GM10847 (cell line): Measurements from ENCODE around the gene CD79B.
A peak's percentile ranks its signal among the peaks of the same experiment; 100 is the strongest.

ENCODE experiments used
- POLR2A ChIP-seq: IDR thresholded peaks from 2 replicates; pipeline ENCODE4 v1.6.1; 2011; ENCODE audit not compliant: insufficient read length; ENCODE audit errors: extremely low read depth

Gene CD79B

DNA sequence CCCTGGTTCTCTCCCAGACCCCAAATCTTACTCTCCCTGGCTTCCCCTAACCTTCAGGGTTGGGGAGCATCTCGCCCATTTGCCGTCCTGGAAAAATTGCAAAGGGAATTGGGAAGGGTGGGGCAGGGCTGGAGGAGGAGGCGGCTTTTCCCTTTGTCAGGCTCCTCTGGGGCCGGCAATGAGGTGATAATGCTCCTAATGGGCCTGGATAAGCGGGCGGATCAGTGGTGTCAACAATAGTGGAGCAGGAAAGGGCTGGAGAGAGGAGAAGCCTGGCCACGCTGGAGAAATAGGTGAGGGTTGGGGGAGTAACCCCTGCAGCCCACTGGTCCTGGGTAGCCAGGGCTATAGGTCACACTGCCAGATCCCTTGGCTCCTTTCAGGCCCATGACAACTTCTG is 28.3 kb upstream of the CD79B start:
- no peak for TF ChIP-seq POLR2A

DNA sequence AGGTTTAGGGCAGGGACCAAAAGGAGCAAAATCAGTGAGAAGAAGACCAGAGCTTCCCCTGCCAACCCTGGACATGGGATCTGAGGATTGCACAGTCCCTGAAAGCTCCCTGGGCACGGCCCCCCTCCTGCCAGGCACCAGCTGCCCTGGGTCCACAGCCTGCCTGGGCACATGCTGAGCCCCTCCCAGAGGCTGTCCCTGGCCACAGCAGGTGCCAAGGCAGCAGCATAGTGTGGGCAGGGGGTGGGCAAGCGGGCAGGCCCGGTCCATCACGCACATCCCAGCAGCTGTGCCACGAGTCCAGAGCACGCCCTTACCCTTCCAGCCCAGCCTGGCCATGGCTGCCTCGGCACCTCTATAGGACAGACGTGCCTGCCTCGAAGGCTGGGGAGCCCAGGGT is 27.9 kb upstream of the CD79B start:
- TF ChIP-seq POLR2A: no peak

DNA sequence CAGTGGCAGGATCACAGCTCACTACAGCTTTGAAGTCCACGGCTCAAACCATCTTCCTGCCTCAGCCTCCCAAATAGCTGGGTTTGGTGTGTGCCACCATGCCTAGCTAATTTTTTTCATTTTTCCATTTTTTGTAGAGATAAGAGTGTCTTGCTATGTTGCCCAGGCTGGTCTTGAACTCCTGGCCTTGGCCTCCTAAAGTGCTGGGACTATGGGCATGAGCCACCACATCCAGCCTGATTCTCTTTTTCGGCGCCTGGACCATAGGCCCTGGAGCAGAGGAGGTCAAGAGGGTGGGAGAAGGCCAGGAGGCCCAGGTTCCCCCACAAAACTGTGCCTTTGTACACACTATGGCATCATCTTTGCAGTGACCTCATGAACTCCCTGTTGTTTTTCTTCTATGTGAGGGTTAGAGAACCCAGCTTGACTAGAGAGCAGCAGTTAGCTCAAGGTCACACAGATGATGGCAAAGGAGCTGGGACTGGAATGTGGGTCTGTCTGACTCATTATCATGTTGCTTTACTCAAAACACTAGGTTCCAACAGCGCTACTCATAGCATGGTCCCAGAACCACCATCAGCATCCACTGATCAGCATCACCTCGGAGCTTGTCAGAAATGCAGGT is 24.3 kb upstream of the CD79B start:
- TF ChIP-seq POLR2A: no peak

DNA sequence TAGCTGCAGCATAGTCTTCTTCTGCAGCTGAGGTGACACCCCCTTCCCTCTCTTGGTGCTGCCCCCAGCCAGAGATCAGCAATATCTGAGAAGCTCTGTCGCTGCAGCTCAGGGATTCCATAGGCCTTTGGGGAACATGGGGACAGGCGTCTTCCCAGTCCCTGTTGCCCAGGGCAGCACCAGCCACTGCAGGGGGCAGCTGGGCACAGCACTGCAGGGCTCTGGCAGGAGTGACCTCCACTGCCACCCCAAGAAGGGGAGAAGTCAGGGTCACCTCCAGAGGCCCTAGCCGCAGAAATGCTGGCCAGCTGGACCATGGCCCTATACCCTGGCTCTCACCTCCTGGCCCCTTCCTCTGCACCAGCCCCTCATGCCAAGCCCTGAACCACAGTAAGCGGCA is 23.7 kb upstream of the CD79B start:
- TF ChIP-seq POLR2A: no peak

GRCh38 chr17:63955232-63955631 is 23.1 kb upstream of the CD79B start:
- TF ChIP-seq POLR2A: no peak

DNA sequence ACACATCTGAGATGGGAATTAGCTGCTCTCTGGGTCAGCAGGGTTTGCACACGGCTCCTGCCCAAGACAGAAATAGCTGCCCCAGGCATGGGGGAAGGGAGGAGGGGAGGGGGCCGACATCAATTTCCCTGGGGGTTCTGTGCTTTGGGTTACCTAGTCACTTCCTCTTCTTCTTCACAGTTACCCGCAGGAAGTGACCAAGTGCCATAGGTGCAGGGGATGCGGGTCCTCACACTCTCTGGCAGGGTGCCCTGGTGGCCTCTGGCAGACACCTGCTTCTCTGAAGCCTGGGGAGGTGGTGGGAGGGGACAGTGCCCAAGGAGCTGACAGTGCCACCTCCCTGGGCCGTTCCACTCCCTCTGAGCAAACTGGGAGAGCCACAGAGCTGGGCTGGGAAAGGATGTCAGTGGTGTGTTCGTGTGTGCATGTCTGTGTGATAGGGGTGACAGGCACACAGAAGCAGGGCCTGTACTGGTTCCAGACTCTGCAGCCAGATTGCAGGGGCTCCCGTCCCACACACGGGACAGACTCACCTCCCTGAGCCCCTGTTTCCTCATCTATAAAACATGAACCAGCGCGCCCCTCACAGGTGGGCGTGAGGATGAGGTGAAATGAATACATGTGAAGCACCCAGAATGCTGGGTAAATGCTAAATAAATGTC is 22.4 kb upstream of the CD79B start:
- TF ChIP-seq POLR2A: no peak

DNA sequence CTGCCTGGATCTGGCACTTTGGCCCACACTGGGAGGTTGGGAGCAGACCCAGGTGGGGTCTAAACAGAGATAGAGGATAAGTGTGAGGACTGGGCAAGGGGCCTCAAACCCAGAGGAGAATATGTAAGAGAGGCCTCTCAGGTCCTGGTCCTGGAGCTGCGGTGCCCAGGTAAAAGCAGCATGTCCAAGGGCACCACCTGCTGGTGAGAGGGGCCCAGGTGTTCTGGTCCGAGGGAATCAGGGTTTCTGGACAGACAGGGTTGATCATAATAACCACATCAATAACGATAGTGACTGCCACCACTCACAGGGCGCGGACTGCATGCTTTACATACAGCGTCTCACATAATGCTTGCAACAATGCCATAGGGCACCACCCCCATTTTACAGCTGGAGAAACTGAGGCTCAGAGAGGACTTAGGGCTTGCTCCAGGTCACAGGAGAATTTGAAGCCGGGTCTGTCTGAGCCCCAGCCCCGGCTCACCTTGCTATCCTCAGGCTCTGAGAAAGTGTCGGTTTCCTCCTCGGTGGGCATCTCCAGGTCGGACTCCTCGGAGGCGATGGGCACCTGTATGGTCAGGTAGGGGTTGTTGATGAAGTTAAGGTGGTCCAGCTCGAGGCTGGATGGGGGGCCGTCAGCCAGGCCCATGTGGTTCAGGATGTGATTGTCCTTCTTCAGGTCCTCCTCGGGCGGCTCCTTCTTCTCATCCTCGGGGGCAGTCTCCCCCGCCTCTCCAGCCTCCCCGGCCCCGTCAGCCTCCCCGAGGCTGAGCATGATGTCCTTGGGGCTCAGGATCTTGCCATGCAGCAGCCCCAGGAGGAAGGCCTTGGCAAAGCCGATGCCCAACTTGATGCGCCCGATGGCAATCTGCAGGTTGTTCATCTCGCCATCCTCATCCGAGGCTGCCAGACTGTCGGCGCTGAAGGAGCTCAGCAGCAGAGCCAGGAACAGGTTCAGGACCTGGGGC is 19.1 kb upstream of the CD79B start:
- no peak for TF ChIP-seq POLR2A

GRCh38 chr17:63949576-63950250 is 17.6 kb upstream of the CD79B start:
- no peak for TF ChIP-seq POLR2A

DNA sequence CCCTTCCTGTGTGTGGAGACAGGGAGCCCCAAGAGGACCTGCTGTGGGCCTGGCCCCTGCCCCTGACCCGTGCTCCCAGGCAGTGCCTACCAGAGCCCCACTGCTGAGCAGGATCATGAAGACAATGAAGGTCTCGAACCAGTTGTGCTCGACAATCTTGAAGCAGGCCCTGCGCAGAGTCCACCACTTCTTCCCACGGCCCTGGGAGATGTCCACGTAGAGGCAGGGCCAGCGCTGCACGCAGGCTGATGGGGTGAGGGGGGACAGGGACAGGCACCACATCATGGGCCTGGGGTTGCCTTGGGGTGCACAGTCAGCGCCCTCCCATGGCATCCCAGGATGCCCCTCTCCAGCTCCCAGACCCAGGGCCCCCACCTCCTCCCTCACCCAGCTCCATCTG is 16.4 kb upstream of the CD79B start:
- TF ChIP-seq POLR2A: no peak

DNA sequence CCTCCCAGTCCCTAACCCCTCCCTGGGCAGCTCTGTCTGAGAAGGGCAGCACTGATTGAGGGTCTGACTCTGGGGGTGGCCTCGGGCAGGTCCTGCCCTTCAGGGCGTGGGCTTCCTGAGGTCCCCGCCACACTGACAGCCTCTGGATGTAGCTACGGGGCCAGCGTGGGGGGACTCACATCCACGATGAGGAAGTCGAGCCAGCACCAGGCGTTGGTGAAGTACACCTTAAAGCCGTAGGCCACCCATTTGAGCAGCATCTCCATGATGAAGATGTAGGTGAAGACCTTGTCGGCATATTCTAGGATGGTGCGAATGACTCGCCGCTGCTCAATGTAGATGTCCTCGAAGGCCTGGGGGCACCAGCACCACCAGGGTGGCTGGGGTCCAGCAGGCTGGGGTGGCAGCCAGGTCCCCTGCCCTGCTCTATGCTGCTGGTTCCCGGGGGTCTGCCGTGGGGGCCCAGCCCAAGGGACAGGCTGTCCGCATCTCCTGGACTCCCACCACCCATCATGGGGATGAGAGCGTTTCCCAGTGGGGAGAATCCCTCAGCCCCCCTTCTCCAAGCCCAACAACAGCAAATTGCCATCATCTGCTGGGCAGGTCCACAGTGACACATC is 15.7 kb upstream of the CD79B start:
- no peak for TF ChIP-seq POLR2A

DNA sequence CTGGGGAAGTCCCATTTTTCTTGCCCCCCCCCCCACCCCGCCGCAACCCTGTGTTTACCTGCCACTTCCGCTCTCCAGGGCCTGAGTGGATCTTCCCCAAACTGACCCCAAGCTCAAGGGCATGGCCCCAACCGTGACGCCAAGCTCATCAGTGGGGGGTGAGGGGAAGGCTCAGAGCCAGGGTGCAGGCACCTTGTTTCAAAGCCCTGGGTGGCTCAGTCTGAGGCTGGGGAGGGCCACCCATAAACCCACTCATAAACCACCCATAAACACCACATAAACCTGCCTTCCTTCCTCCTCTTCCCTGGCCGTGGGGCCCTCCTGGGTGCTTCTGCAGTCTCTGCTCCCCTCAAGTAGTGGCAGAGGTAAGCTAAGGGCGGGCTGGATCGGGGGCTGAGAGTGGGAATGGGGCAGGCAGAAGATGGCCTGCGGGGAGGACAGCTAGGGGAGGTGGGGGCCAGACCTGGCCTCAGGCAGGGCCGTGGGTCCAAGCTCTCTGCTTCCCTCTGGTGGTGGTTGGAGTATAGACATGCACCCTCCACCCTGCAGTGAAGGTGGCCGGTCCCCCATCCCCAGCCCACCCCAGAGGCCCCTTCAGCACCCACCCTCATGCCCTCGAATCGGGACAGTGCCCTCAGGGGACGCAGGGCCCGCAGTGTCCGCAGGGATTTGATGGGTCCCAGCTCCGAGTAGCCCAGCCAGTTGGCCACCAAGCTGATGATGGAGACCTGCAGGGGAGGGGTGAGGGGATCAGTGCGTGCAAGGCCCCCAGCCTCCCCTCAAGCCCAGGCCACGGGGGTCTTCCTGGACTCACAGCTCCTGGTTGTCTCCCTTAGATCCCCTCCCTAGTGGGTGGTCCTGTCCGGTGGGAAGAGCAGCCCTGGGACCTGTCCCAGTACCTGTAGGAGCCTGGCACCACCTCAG is 14.6 kb upstream of the CD79B start:
- TF ChIP-seq POLR2A: no peak

- TF ChIP-seq POLR2A: peak; percentile 7
These were observed 13.8 kb upstream of the CD79B start for GRCh38 chr17:63945784-63946439.

GRCh38 chr17:63944736-63945499 is 12.8 kb upstream of the CD79B start:
- TF ChIP-seq POLR2A: no peak
